Neuron (in vitro differentiated cells): ENCODE results near the gene ABCA4.

Source experiments
- H2AFZ ChIP-seq: one replicate; pipeline ENCODE4 v1.6.1; 2013; ENCODE audit warnings: low read depth, mild to moderate bottlenecking, inconsistent platforms, low read length, moderate library complexity
- H3K27me3 ChIP-seq: one replicate; pipeline ENCODE4 v1.6.1; 2013; ENCODE audit warnings: low read length; ENCODE audit not compliant: insufficient read depth
- H3K36me3 ChIP-seq: one replicate; pipeline ENCODE4 v1.6.1; 2013; ENCODE audit warnings: low read length; ENCODE audit not compliant: insufficient read depth
- H3K4me1 ChIP-seq: one replicate; pipeline ENCODE4 v1.6.1; 2013; ENCODE audit warnings: low read length; ENCODE audit not compliant: insufficient read depth
- H3K4me3 ChIP-seq: 2 replicates; pipeline ENCODE4 v1.5.1; 2013; ENCODE audit warnings: mild to moderate bottlenecking, low read length, moderate library complexity
- H3K9me3 ChIP-seq: one replicate; pipeline ENCODE4 v1.6.1; 2013; ENCODE audit warnings: low read length

Gene ABCA4

DNA sequence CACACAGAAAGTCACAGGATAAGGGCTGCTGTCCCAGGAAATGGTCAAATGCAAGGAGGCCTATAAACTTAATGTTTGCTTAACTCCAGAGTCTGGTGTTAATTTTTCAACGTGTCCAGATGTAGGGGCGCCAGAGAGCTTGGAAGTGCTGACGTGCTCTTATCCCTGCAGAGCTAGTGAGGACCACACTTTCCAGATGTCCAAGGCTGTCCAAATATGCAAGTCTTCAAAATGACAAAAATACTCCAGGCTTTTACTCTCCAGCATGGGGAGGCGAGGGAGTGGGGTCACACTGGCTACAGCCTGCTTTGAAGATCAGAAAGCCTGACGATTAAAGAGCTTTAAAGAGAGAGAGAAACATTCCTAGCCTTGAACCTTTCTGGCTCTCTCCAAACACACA is 57.6 kb downstream of the ABCA4 start:
- no peaks in the 10 kb centered on the region for H3K4me1 ChIP-seq
- peaks cover 3% of the 10 kb centered on the region for H3K27me3 ChIP-seq
- no peak overlapping the region for H3K4me3 ChIP-seq
- H3K9me3 ChIP-seq: no peaks in the 10 kb centered on the region
- no peak overlapping the region for H2AFZ ChIP-seq
- no peaks in the 10 kb centered on the region for H3K36me3 ChIP-seq

DNA sequence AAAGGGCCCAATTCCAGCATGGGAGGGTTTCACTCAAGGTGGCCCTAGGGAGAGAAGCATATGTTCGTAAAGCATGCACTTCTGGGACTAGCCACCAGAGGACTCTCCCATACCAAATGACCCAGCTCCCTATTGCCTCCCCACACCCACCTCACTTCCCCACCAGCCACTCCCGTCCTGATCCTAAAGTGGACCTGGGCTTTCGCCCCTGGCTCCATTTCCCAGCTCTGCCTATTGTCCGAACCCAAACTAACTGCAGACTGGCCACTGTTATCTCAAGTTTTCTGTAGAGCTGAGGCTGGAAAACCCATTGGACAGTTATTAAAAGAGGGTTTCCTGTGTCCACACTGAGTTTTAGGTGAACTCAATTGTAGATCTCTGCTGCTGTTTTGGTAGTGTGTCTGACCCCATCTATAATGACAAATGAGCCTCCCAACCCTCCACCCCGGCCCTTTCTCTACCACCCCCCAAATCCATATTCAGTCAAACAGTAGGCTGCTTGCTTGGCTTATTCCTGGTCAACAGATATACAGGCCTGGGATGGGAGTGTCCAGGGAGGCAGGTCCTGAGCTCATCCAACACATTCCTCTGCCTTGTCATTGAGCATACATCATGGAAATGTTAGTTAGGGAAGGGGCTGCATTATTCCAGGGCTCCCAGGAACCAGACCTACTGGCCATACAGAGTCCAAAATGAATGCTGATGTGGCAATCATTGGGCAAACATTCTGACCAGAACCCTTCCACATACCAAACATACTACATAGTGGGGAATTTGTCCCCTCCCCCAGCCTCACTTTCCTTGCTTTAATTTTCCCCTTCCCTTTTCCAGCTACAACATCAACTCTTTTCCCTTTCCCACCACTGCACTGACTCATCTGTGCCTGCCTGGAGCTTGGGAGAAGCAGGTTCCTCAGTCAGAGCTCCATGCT is 59.2 kb downstream of the ABCA4 start:
- no peak overlapping the region for H2AFZ ChIP-seq

DNA sequence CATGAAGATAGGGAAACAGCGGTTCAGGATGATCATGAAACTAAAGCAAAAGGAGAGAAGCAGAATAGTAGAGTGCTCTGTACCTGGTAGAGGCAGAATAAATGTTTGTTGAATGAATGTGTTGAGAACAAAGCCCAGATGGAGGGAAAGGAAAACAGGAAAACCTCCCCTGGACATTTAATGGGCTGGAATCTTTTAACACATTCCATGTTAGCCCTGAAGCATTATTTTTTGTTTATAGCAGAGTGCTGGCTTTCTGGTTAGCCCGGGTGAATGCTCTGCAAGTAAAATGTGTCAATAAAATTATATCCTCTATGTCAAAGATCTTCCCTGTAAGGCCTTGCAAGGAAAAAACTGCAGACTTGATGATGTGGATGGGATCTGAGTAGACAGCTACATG is 60.2 kb downstream of the ABCA4 start:
- no peak overlapping the region for H2AFZ ChIP-seq
- no peaks in the 10 kb centered on the region for H3K9me3 ChIP-seq
- H3K27me3 ChIP-seq: peaks cover 3% of the 10 kb centered on the region
- H3K4me1 ChIP-seq: no peaks in the 10 kb centered on the region
- no peak overlapping the region for H3K4me3 ChIP-seq
- no peaks in the 10 kb centered on the region for H3K36me3 ChIP-seq

More for the DNA sequence above, 59.2 kb downstream of the ABCA4 start:
- H3K9me3 ChIP-seq: no peaks in the 10 kb centered on the region
- H3K4me3 ChIP-seq: no peak overlapping the region
- peaks cover 3% of the 10 kb centered on the region for H3K27me3 ChIP-seq
- no peaks in the 10 kb centered on the region for H3K4me1 ChIP-seq
- H3K36me3 ChIP-seq: no peaks in the 10 kb centered on the region

DNA sequence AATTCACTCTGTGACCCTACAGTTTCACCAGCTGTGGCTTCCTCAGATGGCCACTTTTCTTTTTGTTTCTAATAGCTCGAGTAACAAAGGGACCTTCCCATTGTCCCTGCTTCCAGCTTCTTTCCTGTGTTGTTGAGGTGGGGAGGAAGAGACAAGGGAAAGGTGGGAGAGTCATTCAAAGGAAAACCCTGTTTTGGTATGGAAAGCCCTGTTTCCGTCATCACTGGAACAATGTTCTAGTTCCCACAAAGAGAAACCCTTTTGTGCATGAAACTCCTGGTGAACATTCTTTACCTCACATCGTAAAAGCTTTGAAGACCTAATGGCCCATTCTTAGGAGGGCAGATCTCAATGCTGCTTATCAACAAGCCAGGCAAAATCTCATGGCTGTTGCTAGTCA is 62.2 kb downstream of the ABCA4 start:
- no peaks in the 10 kb centered on the region for H3K36me3 ChIP-seq
- no peaks in the 10 kb centered on the region for H3K9me3 ChIP-seq
- H2AFZ ChIP-seq: no peak overlapping the region
- H3K4me3 ChIP-seq: no peak overlapping the region
- peaks cover 3% of the 10 kb centered on the region for H3K27me3 ChIP-seq
- no peaks in the 10 kb centered on the region for H3K4me1 ChIP-seq

DNA sequence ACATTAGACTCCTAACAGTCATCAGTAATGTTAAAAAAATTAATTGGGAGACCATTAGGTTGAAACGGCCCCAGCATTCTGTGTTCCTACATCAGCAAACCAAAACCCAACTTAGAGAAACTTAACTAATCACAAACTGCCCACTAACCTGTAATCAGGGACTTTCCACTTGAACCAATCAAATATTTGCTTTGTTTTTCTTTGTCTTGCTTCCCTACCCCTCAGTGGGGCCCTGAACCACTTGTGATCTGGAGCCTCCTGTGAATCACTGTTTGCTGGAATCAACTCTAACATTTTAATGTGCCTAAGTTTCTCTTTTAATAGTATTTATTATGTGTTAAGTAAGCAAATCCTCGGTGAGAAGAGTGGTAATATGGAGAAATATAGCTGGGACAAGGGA is 64.0 kb downstream of the ABCA4 start:
- Histone ChIP-seq H3K9me3 (no peaks in the 10 kb centered on the region), H3K4me1 (no peaks in the 10 kb centered on the region), H3K4me3 (no peak overlapping the region), H2AFZ (no peak overlapping the region), H3K27me3 (peaks cover 3% of the 10 kb centered on the region), H3K36me3 (no peaks in the 10 kb centered on the region)

DNA sequence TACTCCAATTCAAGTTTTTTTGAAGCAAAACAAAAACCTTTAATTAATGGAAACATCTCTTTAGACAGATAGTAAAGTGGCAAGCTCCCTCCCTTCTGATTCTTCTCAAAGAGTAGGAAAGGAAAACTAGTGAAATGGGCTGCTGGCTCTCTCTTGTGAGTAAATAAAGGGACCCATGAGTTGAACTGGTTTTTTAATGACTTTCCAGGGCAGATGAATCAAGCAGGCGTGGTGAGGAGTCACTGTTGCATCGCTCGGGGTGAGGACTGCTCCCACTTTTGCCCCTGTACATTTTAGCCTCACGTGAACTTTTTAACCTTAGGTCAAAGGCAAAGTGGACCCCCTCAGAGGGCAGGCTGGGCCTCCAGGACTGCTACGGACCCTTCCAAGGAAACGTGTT is 64.8 kb downstream of the ABCA4 start:
- Histone ChIP-seq H3K4me1 (no peaks in the 10 kb centered on the region), H3K9me3 (no peaks in the 10 kb centered on the region), H3K27me3 (peaks cover 3% of the 10 kb centered on the region), H3K4me3 (no peak overlapping the region), H2AFZ (no peak overlapping the region), H3K36me3 (no peaks in the 10 kb centered on the region)

DNA sequence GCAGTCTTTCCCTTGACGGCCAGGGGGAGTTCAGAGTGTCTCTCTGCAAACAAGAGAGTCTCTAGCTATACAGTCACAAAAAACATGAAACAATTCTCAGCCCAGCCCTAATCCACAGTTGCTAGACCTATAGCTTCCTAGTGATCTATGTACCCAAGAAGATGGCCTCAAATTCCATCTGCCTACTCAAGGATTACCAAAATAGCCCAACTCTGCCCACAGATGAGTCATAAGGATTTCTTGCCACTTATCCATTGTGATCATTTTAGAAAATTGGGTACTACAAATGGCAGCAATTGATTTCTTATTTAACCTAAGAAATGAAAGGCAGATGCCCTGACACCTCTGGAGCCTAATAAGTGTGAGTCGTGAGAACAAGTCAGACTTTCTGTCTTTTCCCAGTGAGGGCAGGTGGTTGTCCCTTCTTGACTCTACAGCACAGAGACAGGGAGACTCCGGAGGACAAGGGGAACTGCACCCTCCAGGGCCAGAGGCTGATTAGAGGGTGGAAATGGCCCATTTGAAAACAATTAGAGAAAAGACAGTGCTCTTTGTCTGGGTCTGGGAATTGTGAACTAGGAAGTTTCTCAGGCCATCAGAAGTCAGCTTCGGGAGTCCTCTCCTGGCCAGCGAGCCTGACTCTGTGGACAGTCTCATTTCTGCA is 65.4 kb downstream of the ABCA4 start:
- Histone ChIP-seq H3K27me3 (peaks cover 3% of the 10 kb centered on the region), H3K36me3 (no peaks in the 10 kb centered on the region), H3K4me1 (no peaks in the 10 kb centered on the region), H3K4me3 (no peak overlapping the region), H3K9me3 (no peaks in the 10 kb centered on the region), H2AFZ (no peak overlapping the region)

DNA sequence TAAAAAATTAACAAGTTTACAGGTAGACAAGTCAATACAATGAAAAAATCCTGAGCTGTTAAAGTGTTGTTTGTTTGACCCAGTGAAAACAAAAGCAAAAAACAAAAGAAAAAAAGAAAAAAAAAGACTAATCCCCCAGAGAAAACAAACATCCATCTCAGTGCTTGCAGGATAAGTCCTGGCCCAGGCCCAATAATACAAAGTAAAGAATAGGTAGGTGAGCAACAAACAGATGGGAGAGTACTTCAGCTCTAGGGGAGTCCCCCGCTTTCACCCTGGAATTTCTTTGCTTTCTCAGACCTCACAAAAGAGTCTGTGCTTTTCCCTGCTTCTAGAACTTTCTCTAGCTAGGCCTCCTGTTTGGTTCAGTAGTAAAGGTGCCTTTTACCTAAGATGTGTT is 70.3 kb downstream of the ABCA4 start:
- Histone ChIP-seq H3K9me3 (no peaks in the 10 kb centered on the region), H3K4me1 (no peaks in the 10 kb centered on the region), H2AFZ (no peak overlapping the region), H3K4me3 (no peak overlapping the region), H3K27me3 (no peaks in the 10 kb centered on the region), H3K36me3 (no peaks in the 10 kb centered on the region)

DNA sequence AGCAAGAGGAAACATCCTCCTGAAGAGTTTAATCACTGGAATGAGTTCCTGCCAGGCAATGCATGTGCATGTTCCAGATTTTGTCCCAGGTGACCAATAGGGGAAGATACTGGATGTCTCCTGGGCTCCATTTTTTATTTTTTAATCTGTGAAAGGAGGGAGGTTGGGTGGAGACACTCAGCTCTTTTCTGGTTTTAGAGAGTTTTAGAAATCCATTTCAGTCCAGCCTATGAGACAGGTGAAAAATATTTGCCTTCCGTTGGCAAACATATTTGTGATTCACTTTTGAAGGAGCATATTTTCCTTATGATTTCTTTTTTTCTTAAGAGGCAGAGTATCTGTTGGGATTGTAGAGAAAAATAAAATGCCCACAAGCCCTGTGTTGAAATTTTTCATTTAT is 70.7 kb downstream of the ABCA4 start:
- Histone ChIP-seq H3K4me1 (no peaks in the 10 kb centered on the region), H3K4me3 (no peak overlapping the region)

DNA sequence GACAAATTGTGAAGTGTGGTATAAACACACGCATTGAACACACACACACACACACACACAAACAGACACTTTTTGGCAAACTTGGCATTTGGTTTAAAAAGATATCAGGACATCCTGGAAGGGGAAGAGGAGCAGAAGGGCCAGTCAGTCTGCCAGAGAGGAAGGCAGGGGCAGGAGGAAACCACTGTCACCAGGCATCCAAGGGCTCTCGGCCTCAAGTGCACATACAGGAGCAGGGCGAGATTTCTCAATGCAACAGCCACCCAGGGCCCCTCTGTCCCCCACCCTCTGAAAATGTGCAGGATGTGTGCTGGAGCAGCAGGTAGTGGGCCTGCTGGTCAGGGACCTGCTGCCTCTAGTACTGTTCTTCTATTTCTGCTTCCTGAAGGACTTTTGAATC is 71.2 kb downstream of the ABCA4 start:
- H3K4me1 ChIP-seq: no peaks in the 10 kb centered on the region
- no peaks in the 10 kb centered on the region for H3K27me3 ChIP-seq
- H3K9me3 ChIP-seq: no peaks in the 10 kb centered on the region

More for the DNA sequence above, 70.7 kb downstream of the ABCA4 start:
- Histone ChIP-seq H3K36me3 (no peaks in the 10 kb centered on the region), H3K9me3 (no peaks in the 10 kb centered on the region), H3K27me3 (no peaks in the 10 kb centered on the region), H2AFZ (no peak overlapping the region)

DNA sequence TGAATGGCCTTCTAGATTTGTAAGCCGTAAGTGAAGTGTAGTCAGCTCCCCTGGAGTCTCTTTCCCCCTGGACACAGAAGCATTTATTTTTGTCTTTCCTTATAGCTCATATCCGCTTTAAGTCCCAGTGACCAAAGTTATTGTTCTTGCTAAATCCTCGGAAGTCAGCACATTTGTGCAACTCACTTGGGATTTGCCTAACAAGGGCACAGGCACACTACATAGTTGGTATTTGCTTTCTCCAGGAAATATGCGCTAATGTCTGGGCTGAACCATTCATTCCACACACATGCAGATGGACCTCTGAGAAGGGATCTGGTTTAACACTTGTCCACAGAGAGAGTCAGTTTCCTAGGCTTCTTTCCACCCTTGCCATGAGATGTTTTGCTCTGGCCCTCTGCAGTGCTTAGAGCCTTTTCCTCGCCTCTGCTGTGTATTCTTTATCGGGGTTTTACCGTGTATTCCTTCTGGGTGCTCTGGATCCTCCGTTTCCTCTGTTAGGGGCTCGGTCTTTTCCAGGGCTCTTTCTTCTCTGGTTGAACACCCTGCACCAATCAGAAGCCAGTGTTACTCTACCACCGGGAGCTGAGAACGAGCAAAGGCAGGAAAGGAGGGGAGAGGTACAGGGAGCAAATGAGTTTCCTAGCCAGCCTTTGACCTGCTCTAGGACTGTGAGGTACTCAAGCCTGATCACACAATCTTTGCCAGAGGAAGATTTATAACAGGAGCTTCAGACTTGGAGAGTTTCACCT is 72.4 kb downstream of the ABCA4 start:
- H2AFZ ChIP-seq: no peak overlapping the region
- no peak overlapping the region for H3K4me3 ChIP-seq
- H3K4me1 ChIP-seq: no peaks in the 10 kb centered on the region
- no peaks in the 10 kb centered on the region for H3K9me3 ChIP-seq
- no peaks in the 10 kb centered on the region for H3K36me3 ChIP-seq
- no peaks in the 10 kb centered on the region for H3K27me3 ChIP-seq

More for the DNA sequence above, 71.2 kb downstream of the ABCA4 start:
- Histone ChIP-seq H2AFZ (no peak overlapping the region), H3K36me3 (no peaks in the 10 kb centered on the region), H3K4me3 (no peak overlapping the region)

DNA sequence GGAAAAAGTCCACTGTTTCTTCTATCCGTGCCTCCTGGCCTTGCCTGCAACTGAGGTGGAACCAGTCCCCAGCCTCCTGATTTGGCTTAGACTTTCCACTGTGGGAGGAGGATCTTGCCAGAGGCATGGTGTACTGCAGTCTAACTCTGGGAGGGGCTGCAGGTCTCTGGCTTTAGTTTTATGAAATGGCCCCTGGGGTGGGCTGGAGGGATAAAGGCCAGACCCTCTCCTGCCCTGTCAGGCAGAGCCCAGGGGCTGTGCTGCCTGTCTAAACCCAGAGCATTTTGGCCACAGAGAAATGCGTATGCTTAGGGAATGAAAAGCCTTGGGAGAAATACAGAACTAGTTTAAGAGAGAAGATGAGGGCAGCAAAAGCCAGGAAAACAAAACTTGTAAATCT is 73.0 kb downstream of the ABCA4 start:
- H3K4me1 ChIP-seq: no peaks in the 10 kb centered on the region
- no peaks in the 10 kb centered on the region for H3K9me3 ChIP-seq
- H3K4me3 ChIP-seq: no peak overlapping the region
- no peaks in the 10 kb centered on the region for H3K27me3 ChIP-seq
- no peaks in the 10 kb centered on the region for H3K36me3 ChIP-seq
- H2AFZ ChIP-seq: no peak overlapping the region

DNA sequence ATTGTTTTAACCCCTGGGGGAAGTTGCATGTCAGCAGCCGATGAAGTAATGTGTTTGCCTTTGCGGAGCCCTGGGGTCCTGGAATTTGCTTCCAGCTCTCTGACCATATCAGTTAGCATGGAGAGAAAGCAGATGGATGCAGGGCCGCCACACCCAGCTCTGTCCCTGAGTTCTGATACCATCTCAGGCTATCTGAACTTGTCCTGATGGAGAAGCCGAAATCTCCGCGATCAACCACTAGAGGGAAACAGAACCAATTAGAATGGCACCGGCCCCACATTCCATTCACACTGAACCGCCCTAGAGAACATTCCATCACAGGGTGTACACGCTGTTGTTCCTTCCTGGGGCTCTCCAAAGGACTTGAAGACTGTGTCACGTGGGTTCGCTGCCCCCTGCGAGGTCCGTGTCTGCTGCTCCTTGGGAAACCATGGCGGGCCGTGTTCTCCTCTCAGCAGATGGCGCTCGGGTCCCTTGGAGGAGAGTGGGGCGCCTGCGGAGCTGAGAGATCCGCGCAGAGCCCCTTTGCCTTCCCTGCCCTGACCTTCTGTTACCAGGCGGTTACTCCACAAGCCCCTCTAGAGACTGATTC is 75.4 kb downstream of the ABCA4 start:
- Histone ChIP-seq H3K9me3 (no peaks in the 10 kb centered on the region), H3K36me3 (no peaks in the 10 kb centered on the region), H3K4me3 (no peak overlapping the region), H3K27me3 (no peaks in the 10 kb centered on the region), H2AFZ (no peak overlapping the region), H3K4me1 (no peaks in the 10 kb centered on the region)
